T-helper 17 cell (primary cell): ENCODE results near the gene KNOP1. TPM values are rescaled to one million over a fixed set of nuclear protein-coding genes. Genes with fewer than 3 reads are reported as not detected.
A peak's percentile ranks its signal among the peaks of the same experiment; 100 is the strongest.
"Not testable (repeated sequence)": the region's sequence is repeated elsewhere in the genome, so short reads cannot be mapped to it uniquely, and the experiment has no call there.

ENCODE experiments used
- ATAC-seq: fragments of 150-1000 bp; cut with Tn5 transposase; 2 replicates; pipeline ENCODE4 v1.10.0; 2021; ENCODE audit warnings: mild to moderate bottlenecking, moderate library complexity
- DNase-seq, 3 donors: peaks; one replicate each; pipeline versions ENCODE4 v3.0.0 to v3.0.0-alpha.2; 2020 to 2021
- H3K9me3 ChIP-seq: one replicate; pipeline ENCODE4 v1.7.0; 2013; ENCODE audit warnings: low read length, mild to moderate bottlenecking; ENCODE audit not compliant: control insufficient read depth, poor library complexity, severe bottlenecking
- H3K27ac Mint-ChIP-seq: one replicate; pipeline ENCODE4 v1.8.0; 2022; ENCODE audit warnings: mild to moderate bottlenecking, moderate library complexity, mixed read lengths
- H3K27me3 Mint-ChIP-seq: one replicate; pipeline ENCODE4 v1.8.0; 2022; ENCODE audit warnings: mixed read lengths
- H3K36me3 Mint-ChIP-seq: one replicate; pipeline ENCODE4 v1.8.0; 2022; ENCODE audit warnings: low read depth, mixed read lengths
- H3K4me1 Mint-ChIP-seq: one replicate; pipeline ENCODE4 v1.8.0; 2022; ENCODE audit warnings: mild to moderate bottlenecking, mixed read lengths
- H3K4me3 Mint-ChIP-seq: one replicate; pipeline ENCODE4 v1.8.0; 2022; ENCODE audit warnings: mild to moderate bottlenecking, moderate library complexity, mixed read lengths
- total RNA-seq, 4 donors: library from RNA in 2 of 4; stranded (reverse) in 2 of 4; gene quantifications; one replicate each; pipeline ENCODE4 v1.2.3 and lab custom pipeline; 2022 to 2026

Gene KNOP1
- total RNA-seq, 2 donors from 2014 or later: 7.7 to 7.9 TPM

DNA sequence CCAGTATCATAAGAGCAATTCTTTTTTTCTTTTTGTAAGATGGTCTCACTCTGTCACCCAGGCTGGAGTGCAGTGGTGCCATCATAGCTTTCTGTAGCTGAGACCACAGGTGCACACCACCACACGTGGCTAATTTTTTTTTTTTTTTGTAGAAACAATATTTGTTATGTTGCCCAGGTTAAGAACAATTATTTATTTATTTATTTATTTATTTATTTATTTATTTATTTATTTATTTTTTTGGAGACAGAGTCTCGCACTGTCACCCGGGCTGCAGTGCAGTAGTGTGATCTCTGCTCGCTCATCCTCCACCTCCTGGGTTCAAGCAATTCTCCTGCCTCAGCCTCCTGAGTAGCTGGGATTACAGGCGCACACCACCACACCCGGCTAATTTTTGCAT lies 38.7 kb downstream of the KNOP1 start:
- H3K27ac Mint-ChIP-seq, H3K27me3 Mint-ChIP-seq, H3K9me3 ChIP-seq, H3K4me3 Mint-ChIP-seq, DNase-seq, ATAC-seq, H3K4me1 Mint-ChIP-seq, H3K36me3 Mint-ChIP-seq: not testable (repeated sequence)

DNA sequence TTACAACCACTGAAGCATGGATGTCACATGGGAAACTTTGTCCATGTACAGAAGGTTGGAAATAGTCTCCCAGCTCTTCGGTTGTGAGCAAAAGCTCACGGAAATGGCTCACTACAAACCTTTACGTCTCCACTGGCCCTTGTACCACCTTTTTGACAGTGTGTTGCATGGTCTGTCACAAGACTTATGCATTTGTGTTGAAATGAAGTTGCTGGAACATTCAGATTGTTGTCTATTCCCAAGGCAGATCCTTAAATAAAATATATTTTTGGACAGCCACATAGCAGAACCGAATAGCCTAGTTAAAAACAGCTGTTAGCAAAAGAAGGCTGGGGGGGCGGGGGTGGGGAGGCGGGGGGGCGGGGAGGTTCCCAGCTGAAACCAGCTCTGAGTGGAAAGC lies 39.2 kb downstream of the KNOP1 start:
- H3K9me3 ChIP-seq: no peaks in the 10 kb centered on the region
- H3K36me3 Mint-ChIP-seq: peaks cover 4% of the 10 kb centered on the region
- H3K4me1 Mint-ChIP-seq: peaks cover 5% of the 10 kb centered on the region
- no peak overlapping the region for H3K4me3 Mint-ChIP-seq
- DNase-seq (no peak), ATAC-seq (no peak)
- no peaks in the 10 kb centered on the region for H3K27me3 Mint-ChIP-seq
- no peak overlapping the region for H3K27ac Mint-ChIP-seq

DNA sequence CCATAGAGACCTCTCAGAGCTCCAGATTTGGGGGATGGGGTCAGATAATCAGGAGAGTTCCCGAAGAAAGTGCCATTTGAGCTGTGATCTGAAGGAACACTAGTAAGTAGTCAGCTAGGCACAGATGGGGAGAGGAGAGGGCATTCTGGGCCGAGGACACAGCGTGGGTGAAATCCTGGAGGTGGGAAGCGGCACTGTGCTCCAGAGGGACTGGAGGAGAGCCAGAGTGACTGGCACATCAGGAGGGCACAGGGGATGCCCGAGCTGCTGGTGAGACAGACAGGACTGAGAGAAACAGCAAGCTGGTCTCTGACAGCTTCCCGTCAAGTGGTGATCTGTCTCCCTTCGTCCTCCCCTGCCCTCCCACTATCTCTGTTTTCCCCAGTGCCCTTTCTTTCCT lies 40.6 kb downstream of the KNOP1 start:
- no peaks in the 10 kb centered on the region for H3K9me3 ChIP-seq
- Mint-ChIP-seq H3K36me3 (peaks cover 5% of the 10 kb centered on the region), H3K27me3 (no peaks in the 10 kb centered on the region), H3K4me1 (peaks cover 9% of the 10 kb centered on the region), H3K27ac (no peak overlapping the region), H3K4me3 (no peak overlapping the region)
- DNase-seq (no peak), ATAC-seq (no peak)

DNA sequence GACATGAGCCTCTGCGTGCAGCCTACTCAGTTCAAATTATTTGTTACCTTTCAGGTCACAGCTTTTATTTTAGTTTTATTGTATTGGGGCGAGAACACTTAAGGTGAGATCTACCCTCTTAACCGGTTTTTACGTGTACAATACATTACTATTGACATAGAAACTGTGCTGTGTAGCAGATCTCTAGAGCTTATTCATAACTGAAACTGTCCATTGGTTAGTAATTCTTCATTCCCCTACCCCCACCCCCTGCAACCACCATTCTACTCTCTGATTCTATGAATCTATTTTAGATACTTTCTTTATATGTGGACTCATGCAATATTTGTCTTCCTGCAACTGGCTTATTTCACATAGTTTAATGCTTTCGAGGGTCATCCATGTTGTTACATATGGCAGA lies 43.5 kb downstream of the KNOP1 start:
- DNase-seq: no peak
- no peak overlapping the region for H3K27ac Mint-ChIP-seq
- no peak for ATAC-seq
- peaks cover 8% of the 10 kb centered on the region for H3K4me1 Mint-ChIP-seq
- no peaks in the 10 kb centered on the region for H3K27me3 Mint-ChIP-seq
- H3K36me3 Mint-ChIP-seq: peaks cover 8% of the 10 kb centered on the region
- H3K4me3 Mint-ChIP-seq: no peak overlapping the region
- H3K9me3 ChIP-seq: no peaks in the 10 kb centered on the region

DNA sequence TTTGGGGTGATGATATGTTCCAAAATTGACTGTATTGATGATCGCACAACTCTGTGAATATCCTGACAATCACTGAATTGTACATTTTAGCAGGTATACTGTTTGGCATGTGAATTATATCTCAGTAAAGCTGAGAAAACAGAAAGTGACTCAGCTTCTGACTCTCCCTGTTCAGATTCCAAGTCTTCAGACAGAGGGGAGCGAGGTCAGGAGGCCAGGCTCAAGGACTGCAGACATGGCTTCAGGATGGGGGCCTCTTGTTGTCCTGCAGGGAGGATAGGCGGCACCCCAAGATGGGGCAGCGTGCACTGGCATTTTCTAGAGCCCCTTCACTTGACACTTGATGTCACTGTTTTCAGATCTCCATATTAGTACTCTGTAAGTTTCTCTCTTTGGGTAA lies 45.6 kb downstream of the KNOP1 start:
- ATAC-seq: no peak
- H3K36me3 Mint-ChIP-seq: peaks cover 10% of the 10 kb centered on the region

DNA sequence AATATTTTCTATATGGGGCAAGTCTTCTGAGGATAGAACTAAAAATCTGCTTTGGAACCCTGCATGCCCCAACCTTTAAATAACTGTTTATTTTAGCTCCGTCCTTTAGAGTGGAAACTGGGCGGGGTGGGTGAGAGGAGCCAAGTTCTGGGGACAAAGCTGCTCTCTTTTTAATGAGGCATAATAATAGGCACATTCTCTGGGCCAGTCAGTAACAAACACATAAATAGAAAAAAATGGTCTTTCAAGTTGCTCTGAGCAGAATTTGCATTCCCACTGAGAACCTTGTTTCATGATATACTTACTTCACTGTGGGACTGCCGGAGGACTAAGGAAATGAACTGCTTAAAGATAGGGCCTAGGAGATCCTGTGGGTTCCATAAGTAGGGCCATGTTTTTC lies 51.5 kb downstream of the KNOP1 start:
- no peak for DNase-seq
- ATAC-seq: no peak
- Mint-ChIP-seq H3K4me3 (no peak overlapping the region), H3K27ac (peak overlapping the region; percentile 21), H3K36me3 (peaks cover 18% of the 10 kb centered on the region), H3K4me1 (peaks cover 2% of the 10 kb centered on the region), H3K27me3 (no peaks in the 10 kb centered on the region)
- no peaks in the 10 kb centered on the region for H3K9me3 ChIP-seq

More for the DNA sequence above, 45.6 kb downstream of the KNOP1 start:
- H3K4me1 Mint-ChIP-seq: peaks cover 8% of the 10 kb centered on the region
- no peaks in the 10 kb centered on the region for H3K9me3 ChIP-seq
- no peak overlapping the region for H3K4me3 Mint-ChIP-seq
- no peak overlapping the region for H3K27ac Mint-ChIP-seq
- no peaks in the 10 kb centered on the region for H3K27me3 Mint-ChIP-seq
- DNase-seq: no peak

DNA sequence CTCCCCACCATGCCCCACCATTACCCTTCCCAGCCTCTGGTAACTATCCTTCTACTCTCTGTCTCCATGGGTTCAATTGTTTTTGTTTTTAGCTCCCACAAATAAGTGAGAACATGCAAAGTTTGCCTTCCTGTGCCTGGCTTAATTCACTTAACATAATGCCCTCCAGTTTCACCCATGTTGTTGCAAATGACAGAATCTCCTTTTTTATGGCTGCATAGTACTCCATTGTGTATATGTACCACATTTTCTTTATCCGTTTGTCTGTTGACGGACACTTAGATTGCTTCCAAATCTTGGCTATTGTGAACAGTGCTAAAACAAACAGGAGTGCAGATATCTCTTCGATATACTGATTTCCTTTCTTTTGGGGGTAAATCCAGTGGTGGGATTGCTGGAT lies 52.7 kb downstream of the KNOP1 start:
- H3K4me1 Mint-ChIP-seq, ATAC-seq, H3K9me3 ChIP-seq, DNase-seq, H3K27ac Mint-ChIP-seq, H3K4me3 Mint-ChIP-seq, H3K27me3 Mint-ChIP-seq: not testable (repeated sequence)
- H3K36me3 Mint-ChIP-seq: peaks cover 16% of the 10 kb centered on the region

DNA sequence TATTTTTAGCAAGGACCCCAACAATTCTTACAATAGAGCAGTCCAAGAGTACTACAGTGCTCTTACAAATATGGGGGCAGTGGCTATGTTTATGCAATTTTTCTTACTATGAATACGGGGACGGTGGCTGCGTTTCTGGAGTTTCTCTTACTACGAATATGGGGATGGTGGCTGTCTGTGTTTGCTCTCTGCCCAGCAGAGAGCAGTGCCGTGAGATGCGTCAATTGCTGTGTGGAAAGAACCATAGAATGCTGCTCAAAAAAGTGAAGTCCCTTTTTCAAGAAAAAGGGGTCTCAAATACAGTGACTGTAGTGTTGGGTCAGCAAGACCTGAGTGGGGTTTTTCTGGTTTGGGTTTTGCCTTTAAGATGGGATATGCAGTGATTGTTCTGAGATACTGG lies 53.9 kb downstream of the KNOP1 start:
- no peaks in the 10 kb centered on the region for H3K9me3 ChIP-seq
- peak overlapping the region; percentile 12 for H3K27ac Mint-ChIP-seq
- DNase-seq (no peak), ATAC-seq (no peak)
- no peaks in the 10 kb centered on the region for H3K4me1 Mint-ChIP-seq
- peaks cover 16% of the 10 kb centered on the region for H3K36me3 Mint-ChIP-seq
- H3K4me3 Mint-ChIP-seq: no peak overlapping the region
- no peaks in the 10 kb centered on the region for H3K27me3 Mint-ChIP-seq

DNA sequence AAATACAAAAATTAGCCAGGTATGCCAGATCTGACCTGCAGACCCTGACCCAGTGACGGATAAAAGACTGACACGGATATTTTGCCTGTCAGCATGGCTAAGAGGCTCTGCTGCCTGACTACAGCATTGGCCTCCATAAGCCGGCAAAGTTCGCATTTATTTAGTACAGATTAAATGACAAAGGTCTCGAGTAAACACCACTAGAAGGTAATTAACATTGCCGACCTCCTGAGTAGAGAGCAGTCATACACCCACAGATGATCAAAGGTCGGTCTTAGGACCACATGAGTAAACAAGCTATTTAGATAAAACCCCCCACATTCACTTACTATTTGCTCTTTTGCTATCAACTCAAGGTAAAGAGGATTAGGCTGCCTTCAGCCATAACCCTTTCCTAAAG lies 55.7 kb downstream of the KNOP1 start:
- H3K27me3 Mint-ChIP-seq: no peaks in the 10 kb centered on the region
- no peaks in the 10 kb centered on the region for H3K4me1 Mint-ChIP-seq
- no peak overlapping the region for H3K27ac Mint-ChIP-seq
- H3K36me3 Mint-ChIP-seq: peaks cover 17% of the 10 kb centered on the region
- H3K4me3 Mint-ChIP-seq: no peak overlapping the region
- no peak for DNase-seq
- no peak for ATAC-seq
- H3K9me3 ChIP-seq: no peaks in the 10 kb centered on the region

DNA sequence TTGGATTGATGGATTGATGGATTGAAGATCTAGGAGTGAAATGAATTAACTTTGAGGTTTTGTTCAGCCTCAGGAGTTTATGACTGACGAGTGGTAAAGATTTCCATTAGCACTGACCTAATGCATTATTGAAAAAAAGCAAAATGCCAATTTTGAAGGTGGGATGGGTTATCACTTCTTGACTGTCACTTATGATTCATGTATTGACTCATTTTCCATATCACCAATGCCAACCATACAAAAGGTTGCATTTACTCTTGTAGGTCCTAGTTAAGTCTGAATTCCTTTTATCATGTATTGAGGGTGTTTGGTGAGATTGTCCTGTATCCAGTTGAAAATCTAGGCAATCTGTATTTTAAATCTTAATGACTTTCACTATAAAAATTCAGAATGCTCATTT lies 57.6 kb downstream of the KNOP1 start:
- no peak for DNase-seq
- H3K4me1 Mint-ChIP-seq: no peaks in the 10 kb centered on the region
- no peak for ATAC-seq
- no peaks in the 10 kb centered on the region for H3K27me3 Mint-ChIP-seq
- no peaks in the 10 kb centered on the region for H3K9me3 ChIP-seq
- H3K27ac Mint-ChIP-seq: no peak overlapping the region
- H3K36me3 Mint-ChIP-seq: peaks cover 17% of the 10 kb centered on the region
- H3K4me3 Mint-ChIP-seq: no peak overlapping the region

DNA sequence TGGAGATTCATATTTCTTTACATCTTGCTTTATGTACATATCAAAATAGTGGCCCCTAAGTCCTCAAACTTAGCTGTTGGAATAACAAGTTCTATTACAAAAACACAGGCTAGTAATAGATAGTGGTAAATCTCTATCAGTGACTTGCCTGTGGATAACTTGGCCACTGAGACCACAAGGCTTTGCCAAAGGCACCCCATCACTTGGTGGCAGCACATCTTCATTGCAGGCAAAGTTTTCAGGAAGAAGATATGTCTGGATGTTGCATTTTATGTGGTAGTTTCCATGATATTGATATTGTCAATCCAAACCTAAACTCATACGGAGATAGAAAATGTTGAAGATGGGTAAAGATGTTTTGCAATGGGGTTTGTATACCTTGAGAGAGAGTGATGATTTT lies 58.5 kb downstream of the KNOP1 start:
- H3K4me1 Mint-ChIP-seq: no peaks in the 10 kb centered on the region
- no peak overlapping the region for H3K4me3 Mint-ChIP-seq
- H3K36me3 Mint-ChIP-seq: peaks cover 14% of the 10 kb centered on the region
- no peaks in the 10 kb centered on the region for H3K9me3 ChIP-seq
- ATAC-seq: no peak
- no peak overlapping the region for H3K27ac Mint-ChIP-seq
- DNase-seq: no peak
- no peaks in the 10 kb centered on the region for H3K27me3 Mint-ChIP-seq

DNA sequence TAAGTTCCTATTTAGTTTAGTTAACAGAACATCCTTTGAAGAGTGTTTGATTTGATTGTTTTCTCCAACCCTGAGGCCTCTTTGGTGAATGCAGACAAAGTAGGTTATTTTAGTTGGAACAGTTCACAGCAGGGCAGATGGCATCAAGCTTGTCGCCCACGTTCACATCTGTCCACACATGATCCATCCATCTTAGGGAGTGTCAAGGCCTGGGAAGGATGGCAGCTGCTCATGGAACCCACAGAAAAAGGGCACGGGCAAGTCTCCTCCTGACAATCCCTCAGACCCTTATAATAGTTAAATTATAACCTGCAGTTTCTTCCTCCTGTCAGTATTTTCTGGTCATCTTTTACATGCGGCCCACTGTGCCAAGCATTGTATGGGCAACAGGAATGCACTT lies 60.2 kb downstream of the KNOP1 start:
- Mint-ChIP-seq H3K27me3 (no peaks in the 10 kb centered on the region), H3K4me3 (no peak overlapping the region), H3K27ac (peak overlapping the region; percentile 74), H3K36me3 (peaks cover 17% of the 10 kb centered on the region), H3K4me1 (peaks cover 5% of the 10 kb centered on the region)
- ATAC-seq: no peak
- H3K9me3 ChIP-seq: no peaks in the 10 kb centered on the region
- DNase-seq: no peak

DNA sequence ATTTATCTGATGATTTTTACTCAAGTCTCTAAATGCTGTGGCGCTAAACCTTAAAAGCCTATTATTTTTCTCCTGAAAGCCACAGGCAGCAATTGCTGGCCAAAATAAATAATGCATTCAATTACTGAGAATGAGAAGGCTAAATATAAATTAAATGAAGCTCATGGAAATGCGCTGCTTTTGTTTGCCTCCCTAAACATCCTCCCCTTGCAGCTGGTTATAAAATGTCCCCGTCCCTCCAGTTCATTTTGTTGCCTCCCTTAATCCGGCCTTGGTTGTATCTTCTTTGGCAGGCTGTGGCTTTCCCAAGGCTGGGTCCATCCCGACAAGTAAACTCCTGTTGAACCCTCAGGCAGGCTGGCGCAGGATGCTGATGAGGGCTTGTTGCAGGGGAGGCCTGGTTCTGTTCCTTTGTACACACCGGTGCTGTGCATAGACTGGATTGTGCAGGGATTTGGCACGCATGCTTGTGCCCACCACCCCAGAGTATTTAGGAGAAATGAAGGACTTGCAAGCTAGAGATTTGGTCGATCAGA lies 62.7 kb downstream of the KNOP1 start:
- no peak for DNase-seq
- Mint-ChIP-seq H3K4me1 (peaks cover 5% of the 10 kb centered on the region), H3K36me3 (peaks cover 23% of the 10 kb centered on the region), H3K4me3 (no peak overlapping the region), H3K27me3 (no peaks in the 10 kb centered on the region), H3K27ac (peak overlapping the region; percentile 8)
- no peaks in the 10 kb centered on the region for H3K9me3 ChIP-seq
- ATAC-seq: no peak

DNA sequence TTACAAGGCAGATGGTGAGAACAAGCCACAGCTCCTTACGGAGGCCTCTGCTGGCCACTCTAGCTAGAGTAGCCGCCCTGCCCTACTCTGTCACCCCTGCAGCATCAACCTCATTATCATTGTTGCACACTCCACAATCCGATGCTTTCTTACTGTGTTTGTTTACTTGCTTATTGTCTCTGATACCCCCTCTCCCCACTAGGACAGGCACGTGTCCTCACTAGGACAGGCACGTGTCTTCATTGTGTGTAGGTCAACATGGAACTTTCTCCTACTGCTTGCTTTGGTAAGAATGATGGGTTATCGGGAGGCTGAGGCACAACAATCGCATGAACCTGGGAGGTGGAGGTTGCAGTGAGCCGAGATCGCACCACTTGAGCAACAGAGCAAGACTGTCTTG lies 63.9 kb downstream of the KNOP1 start:
- no peak overlapping the region for H3K4me3 Mint-ChIP-seq
- peaks cover 5% of the 10 kb centered on the region for H3K4me1 Mint-ChIP-seq
- DNase-seq: no peak
- H3K9me3 ChIP-seq: no peaks in the 10 kb centered on the region
- H3K27me3 Mint-ChIP-seq: no peaks in the 10 kb centered on the region
- H3K27ac Mint-ChIP-seq: no peak overlapping the region
- no peak for ATAC-seq
- H3K36me3 Mint-ChIP-seq: peaks cover 23% of the 10 kb centered on the region
